DOHH2 (cell line): ENCODE data around the gene MZF1.
A peak's percentile ranks its signal among the peaks of the same experiment; 100 is the strongest.

Experiments
- EZH2phosphoT487 ChIP-seq: fragments of 200-600 bp; sonication (generic); IDR thresholded peaks from 2 replicates; pipeline ENCODE4 v1.6.1; 2017; ENCODE audit warnings: borderline replicate concordance, mild to moderate bottlenecking, antibody characterized with exemption, low read length, moderate library complexity, mixed read lengths
- TF ChIP-seq, protein P1 (sequence below): fragments of 200-600 bp; sonication (generic); IDR thresholded peaks from one replicate; pipeline ENCODE4 v1.5.1; 2014; ENCODE audit warnings: antibody characterized with exemption, mild to moderate bottlenecking, low read depth, low read length; ENCODE audit not compliant: poor library complexity, severe bottlenecking

DNA sequence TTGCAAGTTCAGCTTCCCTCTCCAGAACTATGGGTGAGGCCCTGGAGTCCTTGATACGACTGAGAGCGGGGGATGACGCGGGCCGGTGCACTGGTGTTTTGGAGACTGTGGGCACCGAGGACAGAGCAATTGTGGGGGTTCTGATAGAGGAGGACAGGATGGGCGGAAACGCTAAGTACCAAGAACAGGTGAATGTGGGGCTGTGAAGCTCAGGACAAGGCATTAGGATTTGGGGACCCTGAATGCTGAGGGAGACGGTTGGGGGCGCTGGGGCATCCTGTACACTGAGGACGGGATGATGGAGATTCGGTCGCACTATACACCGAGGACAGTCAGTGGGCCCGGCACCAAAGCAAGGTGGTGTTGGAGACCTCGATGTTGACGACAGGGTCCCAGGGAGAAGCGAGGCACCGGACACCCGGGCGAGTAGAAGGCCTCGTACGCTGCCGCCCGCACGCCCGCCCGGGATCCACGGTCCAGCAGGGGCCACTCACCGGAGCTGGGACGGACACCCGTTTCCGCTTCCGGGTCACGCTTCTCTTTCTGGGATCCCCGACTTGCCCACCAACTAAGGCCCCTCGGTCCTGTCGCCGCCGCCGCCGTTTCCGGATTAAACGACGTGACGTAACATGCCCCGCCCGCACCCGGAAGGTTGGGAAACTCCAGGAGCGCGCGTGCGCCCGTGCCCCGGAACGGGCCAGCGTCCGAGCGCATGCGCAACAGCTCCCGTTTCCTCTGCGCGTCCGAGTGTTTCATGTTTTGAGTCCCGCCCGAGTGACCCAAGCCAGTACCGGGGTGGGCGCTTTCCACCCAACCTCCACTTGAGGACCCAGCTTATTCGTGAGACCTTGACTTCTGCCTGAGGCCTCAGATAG is 18.4 kb downstream of the MZF1 start, which contains the start of gene CHMP2A:
- TF ChIP-seq EZH2phosphoT487 = no peak
- TF ChIP-seq, protein P1, sequence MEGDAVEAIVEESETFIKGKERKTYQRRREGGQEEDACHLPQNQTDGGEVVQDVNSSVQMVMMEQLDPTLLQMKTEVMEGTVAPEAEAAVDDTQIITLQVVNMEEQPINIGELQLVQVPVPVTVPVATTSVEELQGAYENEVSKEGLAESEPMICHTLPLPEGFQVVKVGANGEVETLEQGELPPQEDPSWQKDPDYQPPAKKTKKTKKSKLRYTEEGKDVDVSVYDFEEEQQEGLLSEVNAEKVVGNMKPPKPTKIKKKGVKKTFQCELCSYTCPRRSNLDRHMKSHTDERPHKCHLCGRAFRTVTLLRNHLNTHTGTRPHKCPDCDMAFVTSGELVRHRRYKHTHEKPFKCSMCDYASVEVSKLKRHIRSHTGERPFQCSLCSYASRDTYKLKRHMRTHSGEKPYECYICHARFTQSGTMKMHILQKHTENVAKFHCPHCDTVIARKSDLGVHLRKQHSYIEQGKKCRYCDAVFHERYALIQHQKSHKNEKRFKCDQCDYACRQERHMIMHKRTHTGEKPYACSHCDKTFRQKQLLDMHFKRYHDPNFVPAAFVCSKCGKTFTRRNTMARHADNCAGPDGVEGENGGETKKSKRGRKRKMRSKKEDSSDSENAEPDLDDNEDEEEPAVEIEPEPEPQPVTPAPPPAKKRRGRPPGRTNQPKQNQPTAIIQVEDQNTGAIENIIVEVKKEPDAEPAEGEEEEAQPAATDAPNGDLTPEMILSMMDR = peak; percentile 30
